RPMI7951 (cell line): ENCODE results near the gene ARID1B. TPM values are rescaled to one million over a fixed set of nuclear protein-coding genes. Genes with fewer than 3 reads are reported as not detected.

ENCODE experiments used
- DNase-seq: peaks from one replicate; pipeline ENCODE4 v3.0.0-alpha.2; 2012; ENCODE audit warnings: low read depth
- total RNA-seq: library from RNA; depleted of rRNA; stranded (reverse); fragments of >200 nt; shearing (Covaris generic); gene quantifications from 2 replicates; pipeline ENCODE4 v1.2.3, GENCODE V29; 2014

Gene ARID1B
- total RNA-seq, 1 experiment from 2014 or later: 14.8 TPM

GRCh38 chr6:156877126-156877863 lies 100.1 kb downstream of the ARID1B start:
- DNase-seq: no peak

GRCh38 chr6:156878681-156879080 lies 101.5 kb downstream of the ARID1B start:
- DNase-seq: no peak

GRCh38 chr6:156879186-156879585 lies 102.0 kb downstream of the ARID1B start:
- no peak for DNase-seq

GRCh38 chr6:156879591-156879990 lies 102.4 kb downstream of the ARID1B start:
- no peak for DNase-seq

GRCh38 chr6:156880913-156881312 lies 103.7 kb downstream of the ARID1B start:
- no peak for DNase-seq

- peak; percentile 9 for DNase-seq
Measured at GRCh38 chr6:156881687-156882629, 104.8 kb downstream of the ARID1B start.

- no peak for DNase-seq
Measured at GRCh38 chr6:156883497-156884252, 106.5 kb downstream of the ARID1B start.

- DNase-seq: no peak
Measured at GRCh38 chr6:156884306-156884705, 107.1 kb downstream of the ARID1B start.

- no peak for DNase-seq
Measured at GRCh38 chr6:156885562-156885961, 108.4 kb downstream of the ARID1B start.

GRCh38 chr6:156886409-156886808 lies 109.2 kb downstream of the ARID1B start:
- peak; percentile 65 for DNase-seq

GRCh38 chr6:156887623-156888269 lies 110.6 kb downstream of the ARID1B start:
- no peak for DNase-seq

- DNase-seq: no peak
Measured at GRCh38 chr6:156889469-156889868, 112.3 kb downstream of the ARID1B start.

- DNase-seq: no peak
Measured at GRCh38 chr6:156889986-156890385, 112.8 kb downstream of the ARID1B start.

GRCh38 chr6:156890627-156891314 lies 113.6 kb downstream of the ARID1B start:
- no peak for DNase-seq

GRCh38 chr6:156897907-156898531 lies 120.8 kb downstream of the ARID1B start:
- no peak for DNase-seq

- DNase-seq: no peak
Measured at GRCh38 chr6:156899071-156899470, 121.9 kb downstream of the ARID1B start.

GRCh38 chr6:156899532-156900135 lies 122.5 kb downstream of the ARID1B start:
- no peak for DNase-seq

GRCh38 chr6:156900292-156900691 lies 123.1 kb downstream of the ARID1B start:
- DNase-seq: no peak

- no peak for DNase-seq
Measured at GRCh38 chr6:156901309-156902019, 124.3 kb downstream of the ARID1B start.
